Measurements from ENCODE around the gene CYP2W1. TPM values are rescaled to one million over a fixed set of nuclear protein-coding genes. Genes with fewer than 3 reads are reported as not detected.
"Not testable (repeated sequence)": the region's sequence is repeated elsewhere in the genome, so short reads cannot be mapped to it uniquely, and the experiment has no call there.

The CYP2W1 gene
- total RNA-seq, 1 donor: not detected

DNA sequence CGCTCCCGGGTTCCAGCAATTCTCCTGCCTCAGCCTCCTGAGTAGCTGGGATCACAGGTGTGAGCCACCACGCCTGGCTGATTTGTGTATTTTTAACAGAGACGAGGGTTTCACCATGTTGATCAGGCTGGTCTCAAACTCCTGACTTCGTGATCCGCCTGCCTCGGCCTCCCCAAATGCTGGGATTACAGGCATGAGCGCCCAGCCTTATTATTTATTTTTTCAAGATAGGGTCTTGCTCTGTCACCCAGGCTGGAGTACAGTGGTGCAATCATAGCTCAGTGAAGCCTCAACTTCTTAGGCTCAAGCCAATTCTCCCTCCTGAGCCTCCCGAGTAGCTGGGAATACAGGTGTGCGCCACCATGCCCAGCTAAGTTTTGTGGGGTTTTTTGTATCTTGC lies 23.2 kb upstream of the CYP2W1 start:
- peaks cover 72% of the 10 kb centered on the region for H3K4me1 ChIP-seq (ENCODE audit: insufficient read depth, low read length)
- H3K27me3 ChIP-seq (ENCODE audit: insufficient read depth, low read length); H3K9me3 ChIP-seq (ENCODE audit: low read depth, low read length); H3K4me3 ChIP-seq (ENCODE audit: low read length): not testable (repeated sequence)

DNA sequence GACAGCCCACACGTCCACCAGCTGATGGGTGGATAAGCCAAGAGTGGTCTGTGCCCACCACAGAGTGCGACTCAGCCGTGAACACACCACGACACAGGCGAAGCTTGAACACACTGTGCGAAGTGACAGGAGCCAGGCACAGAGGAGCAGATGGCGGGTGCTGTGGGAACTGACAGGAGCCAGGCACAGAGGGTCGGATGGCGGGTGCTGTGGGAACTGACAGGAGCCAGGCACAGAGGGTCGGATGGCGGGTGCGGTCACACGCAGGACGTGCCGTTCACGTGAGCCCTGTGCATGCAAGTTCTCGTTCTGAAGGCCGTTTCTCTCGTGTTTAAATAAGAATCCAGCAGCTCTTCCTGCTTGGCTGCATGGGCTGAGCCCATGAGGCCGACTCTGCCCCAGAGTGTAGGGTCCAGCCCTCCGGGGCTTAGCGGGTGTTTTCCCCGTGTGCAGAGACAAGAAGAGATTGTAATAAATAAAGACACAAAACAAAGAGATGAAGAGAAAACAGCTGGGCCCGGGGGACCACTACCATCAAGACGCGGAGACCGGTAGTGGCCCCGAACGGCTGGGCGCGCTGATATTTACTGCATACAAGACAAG lies 22.6 kb upstream of the CYP2W1 start:
- H3K9me3 ChIP-seq (ENCODE audit: low read depth, low read length): no peaks in the 10 kb centered on the region
- H3K4me1 ChIP-seq (ENCODE audit: insufficient read depth, low read length): peaks cover 72% of the 10 kb centered on the region
- H3K4me3 ChIP-seq (ENCODE audit: low read length): no peak overlapping the region
- no peaks in the 10 kb centered on the region for H3K27me3 ChIP-seq (ENCODE audit: insufficient read depth, low read length)

DNA sequence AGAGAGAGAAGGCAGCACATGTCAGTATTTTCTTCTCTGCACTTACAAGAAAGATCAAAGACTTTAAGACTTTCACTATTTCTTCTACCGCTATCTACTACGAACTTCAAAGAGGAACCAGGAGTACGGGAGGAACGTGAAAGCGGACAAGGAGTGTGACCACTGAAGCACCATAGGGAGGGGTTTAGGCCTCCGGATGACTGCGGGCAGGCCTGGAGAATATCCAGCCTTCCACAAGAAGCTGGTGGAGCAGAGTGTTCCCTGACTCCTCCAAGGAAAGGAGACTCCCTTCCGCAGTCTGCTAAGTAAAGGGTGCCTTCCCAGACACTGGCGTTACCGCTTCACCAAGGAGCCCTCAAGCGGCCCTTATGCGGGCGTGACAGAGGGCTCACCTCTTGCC lies 22.0 kb upstream of the CYP2W1 start:
- peaks cover 72% of the 10 kb centered on the region for H3K4me1 ChIP-seq (ENCODE audit: insufficient read depth, low read length)
- H3K4me3 ChIP-seq (ENCODE audit: low read length); H3K27me3 ChIP-seq (ENCODE audit: insufficient read depth, low read length); H3K9me3 ChIP-seq (ENCODE audit: low read depth, low read length): not testable (repeated sequence)

DNA sequence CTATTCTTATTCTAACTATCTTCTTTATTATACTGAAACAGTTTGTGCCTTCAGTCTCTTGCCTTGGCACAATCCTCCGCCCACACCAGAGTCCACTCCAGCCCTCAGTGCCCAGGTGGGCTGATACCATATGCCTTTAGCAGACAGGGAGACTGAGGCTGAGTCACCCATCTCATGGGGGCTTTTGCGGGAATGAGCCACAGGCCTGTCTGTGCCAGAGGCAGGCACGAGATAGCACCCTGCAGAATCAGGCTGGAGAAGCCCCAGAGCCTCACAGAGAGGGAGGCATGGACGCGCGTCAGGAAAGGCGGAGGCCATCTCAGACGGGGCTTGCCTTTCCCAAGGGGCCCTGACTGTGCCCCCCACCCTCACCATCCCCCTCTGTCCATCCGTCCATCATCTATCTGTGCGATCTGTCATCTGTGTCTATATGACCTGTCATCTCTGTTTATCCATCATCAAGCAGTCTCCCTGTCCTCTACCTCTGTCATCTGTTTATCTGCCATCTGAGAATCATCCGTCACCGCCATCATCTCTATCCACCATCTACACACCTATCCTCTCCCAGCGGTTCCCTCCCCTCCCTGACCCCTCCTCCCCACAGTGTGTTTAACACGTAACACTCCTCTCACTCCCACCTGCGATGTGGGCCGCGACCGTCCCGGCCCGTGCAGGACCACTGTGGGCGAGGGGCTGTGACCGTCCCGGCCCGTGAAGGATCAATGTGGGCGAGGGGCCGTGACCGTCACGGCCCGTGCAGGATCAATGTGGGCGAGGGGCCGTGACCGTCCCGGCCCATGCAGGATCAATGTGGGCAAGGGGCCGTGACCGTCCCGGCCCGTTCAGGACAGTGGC lies 21.2 kb upstream of the CYP2W1 start:
- Histone ChIP-seq H3K27me3 (ENCODE audit: insufficient read depth, low read length) (no peaks in the 10 kb centered on the region), H3K4me3 (ENCODE audit: low read length) (no peak overlapping the region)

DNA sequence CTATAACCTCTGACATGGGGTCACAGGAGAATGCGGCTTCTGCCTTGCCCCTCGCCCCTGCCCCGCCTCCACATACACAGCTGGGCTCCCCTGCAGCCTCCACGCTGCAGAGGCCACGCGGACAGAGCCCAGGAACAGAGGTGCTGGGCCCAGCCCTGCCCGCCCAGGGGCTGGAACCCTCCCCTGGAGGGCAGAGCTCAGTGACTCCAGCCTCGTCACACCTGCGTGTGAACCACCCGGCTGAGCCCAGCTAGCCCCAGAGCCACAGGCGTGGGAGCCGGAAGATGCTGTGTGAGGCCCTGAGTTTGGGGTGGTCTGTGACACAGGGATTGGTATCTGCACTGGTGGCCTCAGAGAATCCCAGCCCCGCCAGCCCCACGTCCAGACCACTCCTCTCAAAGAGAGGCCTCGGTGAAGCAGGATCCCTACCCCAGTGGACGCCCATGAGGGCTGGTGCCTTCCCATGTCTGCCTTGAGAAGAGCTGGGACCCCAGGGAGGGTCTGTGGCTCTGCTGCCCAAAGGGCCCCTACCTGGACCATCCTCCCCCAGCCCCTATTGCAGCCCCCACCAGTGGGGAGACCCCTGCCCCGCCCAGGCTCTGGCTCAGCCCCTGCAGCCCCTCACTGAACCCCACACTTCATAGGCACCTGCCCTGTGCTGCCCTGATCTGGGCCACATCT lies 20.4 kb upstream of the CYP2W1 start:
- Histone ChIP-seq H3K4me3 (ENCODE audit: low read length) (no peak overlapping the region), H3K27me3 (ENCODE audit: insufficient read depth, low read length) (no peaks in the 10 kb centered on the region), H3K9me3 (ENCODE audit: low read depth, low read length) (no peaks in the 10 kb centered on the region), H3K4me1 (ENCODE audit: insufficient read depth, low read length) (peaks cover 71% of the 10 kb centered on the region)

More for the DNA sequence above, 21.2 kb upstream of the CYP2W1 start:
- peaks cover 77% of the 10 kb centered on the region for H3K4me1 ChIP-seq (ENCODE audit: insufficient read depth, low read length)
- H3K9me3 ChIP-seq (ENCODE audit: low read depth, low read length): no peaks in the 10 kb centered on the region

DNA sequence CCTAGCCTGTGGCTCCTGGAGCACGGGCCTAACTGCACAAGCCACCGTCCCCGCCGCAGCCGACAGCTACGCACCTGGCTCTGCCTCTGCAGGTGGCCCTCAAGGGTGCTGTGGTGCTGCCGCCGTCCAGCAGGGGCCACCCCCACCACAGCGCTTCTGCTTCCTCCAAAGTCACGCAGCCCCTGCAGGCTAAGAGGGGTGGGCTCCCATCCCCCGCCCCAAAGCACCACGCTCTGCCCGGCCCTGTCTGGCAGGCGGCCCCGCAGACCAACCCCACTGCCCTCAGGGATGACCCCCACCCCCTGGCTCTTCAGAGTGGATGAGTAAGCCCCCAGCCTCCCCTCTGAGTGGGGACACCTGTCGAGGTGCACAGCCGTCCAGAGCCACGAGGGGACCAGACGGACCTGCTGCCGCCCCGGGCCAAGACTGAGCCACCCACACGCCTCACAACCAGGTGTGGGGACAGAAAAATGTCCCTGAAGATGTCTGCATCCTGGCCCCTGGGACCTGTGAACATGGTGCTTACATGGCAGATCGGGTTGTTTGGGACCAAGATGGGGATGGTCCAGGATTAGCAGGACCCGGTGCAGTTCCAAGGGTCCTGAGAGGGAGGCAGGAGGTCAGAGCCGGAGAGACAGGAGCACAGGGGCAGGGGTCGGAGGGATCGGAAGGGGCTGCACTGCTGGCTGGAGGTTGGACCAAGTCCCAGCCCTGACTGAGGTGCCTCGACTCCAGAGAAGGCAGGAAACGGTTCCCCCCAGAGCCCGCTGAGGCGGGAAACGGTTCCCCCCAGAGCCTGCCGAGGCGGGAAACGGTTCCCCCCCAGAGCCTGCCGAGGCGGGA lies 19.5 kb upstream of the CYP2W1 start:
- H3K4me1 ChIP-seq (ENCODE audit: insufficient read depth, low read length): peaks cover 64% of the 10 kb centered on the region

DNA sequence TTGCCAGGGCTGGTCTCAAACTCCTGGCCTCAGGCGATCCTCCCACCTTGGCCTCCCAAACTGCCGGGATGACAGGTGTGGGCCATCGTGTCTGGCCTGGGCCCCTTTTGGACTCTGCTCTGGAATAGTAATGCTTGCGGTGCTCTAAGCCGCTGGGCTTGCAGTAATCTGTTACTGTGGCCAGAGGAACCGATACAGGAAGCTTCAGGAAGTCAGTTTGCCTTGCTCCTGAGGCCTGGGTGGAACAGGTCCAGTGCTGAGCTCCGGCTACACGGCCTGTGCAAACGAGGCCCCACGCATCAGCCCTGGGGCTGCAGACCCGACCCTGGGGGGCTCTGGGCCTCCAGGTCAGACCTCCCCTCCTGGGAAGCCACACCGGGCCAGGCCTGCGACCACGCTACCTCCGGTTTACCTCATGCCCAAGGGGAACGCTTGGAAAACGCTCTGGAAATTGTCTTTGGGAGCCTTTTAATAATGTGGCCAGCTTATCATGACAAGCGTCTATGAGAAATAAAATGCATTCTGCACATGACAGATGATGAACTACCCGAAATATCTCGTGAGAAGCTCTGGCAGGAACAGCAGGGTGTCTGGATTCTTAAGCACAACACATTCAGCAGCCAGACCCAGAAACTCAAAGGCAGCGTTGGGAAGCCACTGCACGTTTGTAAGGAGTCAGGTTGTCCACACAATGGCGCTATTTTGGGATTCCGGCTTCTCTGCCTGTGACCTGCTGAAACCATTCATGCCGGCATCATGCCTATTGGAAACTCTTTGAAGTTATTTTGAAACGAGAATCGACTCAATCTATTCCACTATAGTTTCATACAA lies 18.4 kb upstream of the CYP2W1 start:
- no peaks in the 10 kb centered on the region for H3K9me3 ChIP-seq (ENCODE audit: low read depth, low read length)
- no peaks in the 10 kb centered on the region for H3K27me3 ChIP-seq (ENCODE audit: insufficient read depth, low read length)
- peaks cover 71% of the 10 kb centered on the region for H3K4me1 ChIP-seq (ENCODE audit: insufficient read depth, low read length)
- H3K4me3 ChIP-seq (ENCODE audit: low read length): no peak overlapping the region

More for the DNA sequence above, 19.5 kb upstream of the CYP2W1 start:
- Histone ChIP-seq H3K9me3 (ENCODE audit: low read depth, low read length) (no peaks in the 10 kb centered on the region), H3K4me3 (ENCODE audit: low read length) (no peak overlapping the region), H3K27me3 (ENCODE audit: insufficient read depth, low read length) (no peaks in the 10 kb centered on the region)

DNA sequence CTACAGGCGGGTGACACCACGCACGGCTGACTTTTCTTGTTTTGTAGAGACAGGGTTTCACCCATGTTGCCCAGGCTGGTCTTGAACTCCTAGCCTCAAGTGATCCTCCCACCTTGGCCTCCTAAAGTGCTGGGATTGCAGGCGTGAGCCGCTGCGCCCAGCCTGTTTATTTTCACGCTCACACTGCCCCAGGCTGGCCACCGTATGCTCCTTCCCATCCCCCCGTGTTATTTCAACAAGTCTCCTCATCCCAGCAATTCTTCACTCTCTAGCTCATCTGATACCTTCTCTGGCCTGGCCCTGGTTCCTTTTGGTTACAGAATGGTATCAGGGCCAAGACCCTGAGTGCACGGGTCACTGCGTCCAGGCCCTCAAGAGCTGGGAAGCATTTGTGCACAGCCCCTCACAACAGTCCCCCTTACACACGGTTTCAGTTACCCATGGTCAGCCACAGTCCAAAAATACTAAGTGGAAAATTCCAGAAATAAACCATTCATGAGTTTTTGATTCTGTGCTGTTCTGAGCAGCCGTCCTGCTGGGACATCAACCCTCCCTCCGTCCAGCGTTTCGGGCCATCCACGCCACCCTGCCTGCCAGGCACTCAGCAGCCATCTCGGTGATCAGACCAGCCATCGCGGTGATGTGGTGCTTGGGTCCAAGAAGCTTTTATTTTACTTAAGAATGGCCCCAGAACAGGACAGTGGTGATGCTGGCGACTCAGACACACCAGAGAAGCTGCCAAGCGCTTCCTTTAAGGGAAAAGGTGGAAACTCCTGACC lies 16.5 kb upstream of the CYP2W1 start:
- H3K9me3 ChIP-seq (ENCODE audit: low read depth, low read length): no peaks in the 10 kb centered on the region
- peaks cover 70% of the 10 kb centered on the region for H3K4me1 ChIP-seq (ENCODE audit: insufficient read depth, low read length)
- H3K4me3 ChIP-seq (ENCODE audit: low read length): no peak overlapping the region
- H3K27me3 ChIP-seq (ENCODE audit: insufficient read depth, low read length): no peaks in the 10 kb centered on the region

DNA sequence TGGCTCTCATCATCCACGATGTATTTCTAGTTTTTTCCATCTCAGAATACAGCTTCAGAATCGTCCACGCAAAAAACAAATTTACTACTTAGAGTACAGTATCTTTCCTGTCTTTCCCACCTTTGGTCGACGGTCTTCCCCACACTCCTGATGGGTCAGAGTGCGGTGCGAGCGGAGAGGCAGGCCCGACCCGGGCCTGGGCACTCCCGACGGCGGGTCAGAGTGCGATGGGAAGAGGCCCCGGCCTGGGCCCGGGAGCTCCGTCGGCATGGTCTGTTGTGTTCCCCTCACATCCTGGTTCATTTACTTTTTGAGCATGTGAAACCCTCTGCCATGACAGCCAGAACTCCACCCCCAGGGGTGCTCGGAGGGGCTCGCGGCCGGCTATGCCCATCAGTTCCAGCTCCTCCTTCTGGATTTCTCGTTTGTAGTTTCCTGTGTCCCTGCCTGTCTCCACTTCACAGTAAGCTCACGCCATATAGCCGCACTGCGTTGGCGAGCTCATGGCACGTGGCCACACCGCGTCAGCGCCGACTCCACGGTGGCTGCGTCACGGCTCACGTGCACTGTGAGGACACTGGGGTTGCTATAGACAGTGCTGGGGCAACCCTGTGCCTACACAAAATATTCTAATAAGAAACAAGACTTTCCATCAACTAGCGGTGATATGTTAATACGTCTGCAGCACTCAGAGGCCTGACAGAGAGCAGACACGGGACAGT lies 15.5 kb upstream of the CYP2W1 start:
- H3K27me3 ChIP-seq (ENCODE audit: insufficient read depth, low read length): no peaks in the 10 kb centered on the region
- H3K4me3 ChIP-seq (ENCODE audit: low read length): no peak overlapping the region
- peaks cover 72% of the 10 kb centered on the region for H3K4me1 ChIP-seq (ENCODE audit: insufficient read depth, low read length)
- H3K9me3 ChIP-seq (ENCODE audit: low read depth, low read length): no peaks in the 10 kb centered on the region

DNA sequence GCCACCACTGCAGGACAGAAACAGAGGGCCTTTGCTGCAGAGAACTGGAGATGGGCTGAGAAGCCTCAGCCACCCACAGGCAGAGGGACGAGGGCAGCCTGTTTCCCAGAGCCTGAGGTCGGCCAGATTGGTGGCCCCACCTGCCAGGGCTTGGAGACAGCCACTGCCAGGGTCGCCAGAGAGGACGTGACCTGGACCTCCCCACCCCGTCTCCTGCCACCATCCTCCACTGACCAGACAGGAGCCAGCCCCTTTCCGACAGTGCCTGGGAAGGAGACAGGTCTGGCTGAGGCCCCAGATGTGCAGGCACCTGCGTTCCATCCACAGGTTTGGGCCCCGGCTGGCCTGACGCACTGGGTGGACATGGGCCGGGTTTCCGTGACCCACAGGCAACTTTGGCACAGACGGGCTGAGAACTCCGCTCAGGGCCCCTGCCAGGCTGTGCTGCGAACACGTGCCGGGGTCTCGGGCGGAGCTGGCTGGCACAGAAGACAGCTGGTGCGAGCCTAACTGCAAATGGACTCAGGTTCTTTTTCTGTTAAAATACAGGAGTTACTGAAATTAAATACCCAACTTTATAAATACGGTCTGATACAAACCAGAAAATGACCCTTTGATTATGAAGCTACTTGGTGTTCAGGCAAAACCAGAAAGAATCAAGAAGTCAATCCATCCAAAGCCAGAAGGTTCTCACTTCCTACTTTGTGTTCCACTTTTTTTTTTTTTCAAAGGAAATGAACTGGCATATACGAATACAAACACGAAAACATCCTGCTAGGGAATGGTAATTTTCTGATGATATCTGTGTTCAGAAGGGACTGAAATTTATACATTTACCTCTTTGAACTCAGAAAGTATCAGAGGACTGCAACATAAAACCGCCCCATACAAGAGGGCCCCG lies 14.5 kb upstream of the CYP2W1 start:
- H3K9me3 ChIP-seq (ENCODE audit: low read depth, low read length): no peaks in the 10 kb centered on the region
- no peak overlapping the region for H3K4me3 ChIP-seq (ENCODE audit: low read length)
- peaks cover 66% of the 10 kb centered on the region for H3K4me1 ChIP-seq (ENCODE audit: insufficient read depth, low read length)
- H3K27me3 ChIP-seq (ENCODE audit: insufficient read depth, low read length): no peaks in the 10 kb centered on the region

DNA sequence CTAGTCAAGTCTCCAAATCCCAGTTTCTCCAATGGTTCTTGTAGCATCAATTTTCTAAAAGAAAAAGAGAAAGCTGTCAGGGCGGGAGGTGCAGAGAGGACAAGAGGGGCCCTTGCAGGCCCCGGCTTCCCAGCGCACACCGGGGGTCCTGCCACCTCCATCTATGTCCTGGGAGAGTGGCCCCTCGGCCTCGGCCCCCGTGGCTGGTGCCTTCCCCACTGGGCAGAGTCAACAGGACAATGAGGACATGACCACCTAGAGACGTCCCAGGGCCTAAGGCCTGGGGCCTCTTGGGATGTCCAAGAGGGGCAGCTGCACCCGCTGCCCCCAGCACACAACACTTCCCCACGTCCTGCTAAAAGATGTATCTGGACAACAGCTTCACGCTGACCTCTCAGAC lies 13.6 kb upstream of the CYP2W1 start:
- peaks cover 66% of the 10 kb centered on the region for H3K4me1 ChIP-seq (ENCODE audit: insufficient read depth, low read length)
- no peak overlapping the region for H3K4me3 ChIP-seq (ENCODE audit: low read length)
- no peaks in the 10 kb centered on the region for H3K27me3 ChIP-seq (ENCODE audit: insufficient read depth, low read length)
- H3K9me3 ChIP-seq (ENCODE audit: low read depth, low read length): no peaks in the 10 kb centered on the region

DNA sequence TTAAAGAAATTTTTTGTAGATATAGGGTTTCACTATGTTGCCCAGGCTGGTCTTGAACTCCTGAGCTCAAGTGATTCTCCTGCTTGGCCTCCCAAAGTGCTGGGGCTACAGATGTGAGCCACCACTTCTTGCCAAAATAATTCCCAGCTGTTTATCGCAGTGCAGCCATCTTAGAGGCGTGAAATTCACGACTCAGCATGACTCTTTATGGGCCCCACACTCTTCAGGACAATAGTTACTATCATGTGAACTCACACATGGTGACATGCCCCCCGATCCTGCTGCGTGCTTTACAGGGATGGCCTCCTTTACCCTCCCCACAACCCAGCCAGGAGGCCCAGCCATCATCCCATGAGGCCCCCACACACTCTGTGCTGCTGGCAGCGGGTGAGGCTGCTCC lies 12.2 kb upstream of the CYP2W1 start:
- Histone ChIP-seq H3K9me3 (ENCODE audit: low read depth, low read length) (no peaks in the 10 kb centered on the region), H3K4me1 (ENCODE audit: insufficient read depth, low read length) (peaks cover 61% of the 10 kb centered on the region), H3K27me3 (ENCODE audit: insufficient read depth, low read length) (no peaks in the 10 kb centered on the region), H3K4me3 (ENCODE audit: low read length) (no peak overlapping the region)
